ENCODE results near the gene SLC30A4.

- TF ChIP-seq CTCF (IDR thresholded peaks at IDR 0.05) (no peak), POLR2A (IDR thresholded peaks at IDR 0.05) (no peak), EP300 (IDR thresholded peaks at IDR 0.05) (no peak)
Measured at GRCh38 chr15:45539680-45540079, 17.1 kb upstream of the SLC30A4 start.
